ENCODE results near the gene C4orf50. TPM values are rescaled to one million over a fixed set of nuclear protein-coding genes. Genes with fewer than 3 reads are reported as not detected.
A peak's percentile ranks its signal among the peaks of the same experiment; 100 is the strongest.

C4orf50 gene
- total and polyA plus RNA-seq, 8 donors, result under 0.01 to 0.23 (median 0.07) TPM

- DNase-seq (no peak), FAIRE-seq (no peak), ATAC-seq (no peak)
- H3K27ac ChIP-seq, result no peak overlapping the region
- no peaks in the 10 kb centered on the region for H3K9me3 ChIP-seq
- no peaks in the 10 kb centered on the region for H3K4me1 ChIP-seq
- no peaks in the 10 kb centered on the region for H3K36me3 ChIP-seq
- intact Hi-C loops (cut with DNase I), result no loop called here
- H3K4me3 ChIP-seq, result no peak overlapping the region
- WGBS, 2 donors, result 17 to 21% methylated on average over 9 of the region's 9 CpGs
- no peaks in the 10 kb centered on the region for H3K27me3 ChIP-seq
- TF ChIP-seq, protein P1, sequence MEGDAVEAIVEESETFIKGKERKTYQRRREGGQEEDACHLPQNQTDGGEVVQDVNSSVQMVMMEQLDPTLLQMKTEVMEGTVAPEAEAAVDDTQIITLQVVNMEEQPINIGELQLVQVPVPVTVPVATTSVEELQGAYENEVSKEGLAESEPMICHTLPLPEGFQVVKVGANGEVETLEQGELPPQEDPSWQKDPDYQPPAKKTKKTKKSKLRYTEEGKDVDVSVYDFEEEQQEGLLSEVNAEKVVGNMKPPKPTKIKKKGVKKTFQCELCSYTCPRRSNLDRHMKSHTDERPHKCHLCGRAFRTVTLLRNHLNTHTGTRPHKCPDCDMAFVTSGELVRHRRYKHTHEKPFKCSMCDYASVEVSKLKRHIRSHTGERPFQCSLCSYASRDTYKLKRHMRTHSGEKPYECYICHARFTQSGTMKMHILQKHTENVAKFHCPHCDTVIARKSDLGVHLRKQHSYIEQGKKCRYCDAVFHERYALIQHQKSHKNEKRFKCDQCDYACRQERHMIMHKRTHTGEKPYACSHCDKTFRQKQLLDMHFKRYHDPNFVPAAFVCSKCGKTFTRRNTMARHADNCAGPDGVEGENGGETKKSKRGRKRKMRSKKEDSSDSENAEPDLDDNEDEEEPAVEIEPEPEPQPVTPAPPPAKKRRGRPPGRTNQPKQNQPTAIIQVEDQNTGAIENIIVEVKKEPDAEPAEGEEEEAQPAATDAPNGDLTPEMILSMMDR (IDR thresholded peaks at IDR 0.05), result no peak
These were observed 75.3 kb downstream of the C4orf50 start for GRCh38 chr4:5942947-5943346.

DNA sequence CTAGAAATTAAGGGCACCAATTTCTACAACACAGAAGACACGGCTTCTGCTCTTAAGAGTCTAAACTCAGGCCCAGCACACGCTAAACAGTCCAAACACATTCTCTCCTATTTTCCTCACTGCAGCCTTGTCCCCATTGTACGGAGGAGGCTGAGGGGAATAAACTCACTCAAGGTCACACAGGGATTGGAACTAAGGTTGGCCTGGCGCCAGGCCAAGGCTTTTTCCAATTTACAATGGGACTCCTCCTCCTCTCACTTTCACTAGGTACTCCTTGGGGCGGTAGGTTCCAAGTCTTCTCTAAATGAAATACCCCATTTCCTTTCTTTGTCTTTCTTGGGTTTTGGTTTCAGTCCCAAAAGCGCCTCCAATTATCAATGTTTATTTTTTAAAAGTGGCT is 76.6 kb downstream of the C4orf50 start:
- Histone ChIP-seq H3K4me1 (no peaks in the 10 kb centered on the region), H3K36me3 (no peaks in the 10 kb centered on the region), H3K9me3 (no peaks in the 10 kb centered on the region), H3K27ac (no peak overlapping the region), H3K4me3 (no peak overlapping the region), H3K27me3 (no peaks in the 10 kb centered on the region)
- FAIRE-seq, result no peak
- WGBS, 2 donors, result 44 to 45% methylated on average over 6 of the region's 6 CpGs
- intact Hi-C loops (cut with DNase I), result no loop called here
- TF ChIP-seq, protein P1 (IDR thresholded peaks at IDR 0.05), result no peak
- no peak for DNase-seq
- ATAC-seq, result no peak

DNA sequence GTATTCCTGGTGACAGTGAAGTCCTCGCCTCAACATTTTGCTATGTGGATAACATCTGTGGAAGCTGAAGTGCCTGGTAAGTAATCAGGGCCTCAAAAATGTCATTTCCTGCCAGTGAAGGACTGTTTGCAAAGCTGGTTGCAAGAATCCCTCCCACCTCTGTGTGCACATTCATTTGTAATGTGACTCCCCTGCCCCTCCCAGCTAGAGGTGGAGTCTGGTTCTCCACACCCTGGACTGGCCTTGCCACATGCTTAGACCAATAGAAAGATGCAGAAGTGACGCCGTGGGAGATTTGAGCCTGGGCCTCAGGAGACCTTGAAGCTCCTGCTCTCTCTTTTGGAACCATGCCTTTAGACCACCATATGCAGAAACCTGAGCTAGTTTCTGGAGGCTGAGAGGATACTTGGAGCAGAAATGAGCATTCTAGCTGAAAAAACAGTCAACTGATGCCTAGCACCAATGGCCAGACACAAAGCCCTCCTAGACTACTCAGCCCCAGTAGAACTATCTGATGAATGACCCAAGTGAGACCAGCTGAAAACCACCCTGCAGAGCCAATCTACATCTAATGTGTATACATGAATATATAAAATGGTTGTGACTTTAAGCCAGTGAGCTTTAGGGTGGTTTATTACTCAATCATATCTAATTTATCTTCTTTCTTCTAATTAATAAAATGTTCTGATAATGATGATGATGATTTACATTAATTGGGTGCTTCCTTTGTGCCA is 77.6 kb downstream of the C4orf50 start:
- FAIRE-seq (no peak), DNase-seq (no peak), ATAC-seq (no peak)
- TF ChIP-seq, protein P1 (IDR thresholded peaks at IDR 0.05), result no peak
- intact Hi-C loops (cut with DNase I), result no loop called here
- Histone ChIP-seq H3K27ac (no peak overlapping the region), H3K4me1 (no peaks in the 10 kb centered on the region), H3K9me3 (no peaks in the 10 kb centered on the region), H3K36me3 (no peaks in the 10 kb centered on the region), H3K27me3 (no peaks in the 10 kb centered on the region), H3K4me3 (no peak overlapping the region)
- WGBS, 2 donors, result 46 to 61% methylated on average over 3 of the region's 3 CpGs

- Histone ChIP-seq H3K27me3 (no peaks in the 10 kb centered on the region), H3K4me3 (no peak overlapping the region), H3K36me3 (no peaks in the 10 kb centered on the region), H3K27ac (no peak overlapping the region), H3K9me3 (no peaks in the 10 kb centered on the region), H3K4me1 (no peaks in the 10 kb centered on the region)
- TF ChIP-seq, protein P1 (IDR thresholded peaks at IDR 0.05), result no peak
- no peak for ATAC-seq
- intact Hi-C loops (cut with DNase I), result no loop called here
- WGBS, 2 donors, result 57 to 72% methylated on average over 16 of the region's 16 CpGs
- no peak for FAIRE-seq
- peak in 1 of 6 donors; percentile 23 for DNase-seq
These were observed 84.0 kb downstream of the C4orf50 start for GRCh38 chr4:5933996-5934831.

- FAIRE-seq, result no peak
These were observed 85.1 kb downstream of the C4orf50 start for GRCh38 chr4:5933116-5933515.

More at GRCh38 chr4:5933116-5933515, 85.1 kb downstream of the C4orf50 start:
- TF ChIP-seq, protein P1 (IDR thresholded peaks at IDR 0.05), result no peak
- 21 to 31% methylated on average over 4 of the region's 4 CpGs for WGBS, 2 donors
- Histone ChIP-seq H3K36me3 (no peaks in the 10 kb centered on the region), H3K27me3 (no peaks in the 10 kb centered on the region), H3K4me3 (no peak overlapping the region), H3K4me1 (no peaks in the 10 kb centered on the region), H3K27ac (no peak overlapping the region), H3K9me3 (no peaks in the 10 kb centered on the region)
- intact Hi-C loops (cut with DNase I), result no loop called here
- no peak for DNase-seq
- ATAC-seq, result no peak
